Measurements from ENCODE around the gene DYSF.

DYSF gene

DNA sequence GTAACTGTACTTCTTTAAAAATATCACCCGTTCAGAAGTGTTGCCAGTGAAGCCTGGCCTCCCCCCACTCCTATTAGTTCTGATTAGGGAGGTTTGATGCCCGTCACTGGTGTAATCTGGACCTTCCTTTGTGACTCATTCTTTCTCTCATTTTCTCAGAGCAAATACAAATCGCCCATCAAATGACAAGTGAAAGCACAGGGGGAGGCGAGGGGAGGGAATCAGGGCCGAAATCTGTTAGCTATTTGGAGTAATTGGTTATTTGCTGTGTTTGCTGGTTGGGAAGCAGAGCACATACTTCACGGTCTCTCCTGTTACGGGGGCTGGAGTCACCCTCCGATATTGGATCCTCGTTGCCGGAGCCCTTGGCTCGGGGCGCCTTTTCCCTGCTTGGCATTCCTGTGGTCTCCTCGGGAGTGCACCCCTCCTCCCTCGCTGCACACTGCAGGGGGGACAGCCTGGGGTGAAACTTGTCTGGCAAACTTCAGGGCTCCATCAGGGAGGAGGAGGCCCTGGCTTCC is 178.1 kb downstream of the DYSF start:
- Histone ChIP-seq H3K4me1 (ENCODE audit: control insufficient read depth, insufficient read depth, low read length) (no peaks in the 10 kb centered on the region), H3K27me3 (ENCODE audit: control insufficient read depth, insufficient read depth, low read length, poor library complexity, severe bottlenecking) (no peaks in the 10 kb centered on the region), H3K9me3 (ENCODE audit: control insufficient read depth, low read length) (no peaks in the 10 kb centered on the region), H3K36me3 (ENCODE audit: control insufficient read depth, insufficient read depth, low read length) (no peaks in the 10 kb centered on the region), H3K4me3 (ENCODE audit: insufficient read depth, low read depth, low read length) (no peak overlapping the region), H3K27ac (ENCODE audit: insufficient read depth, low read depth, low read length, poor library complexity, severe bottlenecking) (no peak overlapping the region)
- WGBS, 2 experiments, result 75% methylated on average over 14 of the region's 14 CpGs

DNA sequence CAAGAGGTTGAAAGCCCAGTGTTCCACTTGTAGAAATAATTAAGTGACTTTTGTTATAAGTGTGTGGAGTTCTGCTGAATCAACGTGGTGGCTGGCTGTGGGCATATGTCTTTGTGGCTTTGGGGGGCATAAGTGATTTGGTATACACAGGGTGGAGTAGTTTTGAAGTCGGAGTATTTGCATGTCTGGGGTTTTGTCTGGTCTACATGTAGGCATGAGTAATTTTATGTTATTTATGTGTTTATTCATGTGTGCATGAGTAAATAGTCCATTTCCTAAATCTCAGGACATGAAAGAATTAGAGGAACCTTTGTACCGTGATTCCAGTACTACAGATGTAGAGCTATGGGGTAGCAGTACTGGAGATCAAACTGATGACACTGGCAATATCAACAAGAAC is 179.7 kb downstream of the DYSF start:
- no peaks in the 10 kb centered on the region for H3K36me3 ChIP-seq (ENCODE audit: control insufficient read depth, insufficient read depth, low read length)
- no peak overlapping the region for H3K27ac ChIP-seq (ENCODE audit: insufficient read depth, low read depth, low read length, poor library complexity, severe bottlenecking)
- H3K4me3 ChIP-seq (ENCODE audit: insufficient read depth, low read depth, low read length), result no peak overlapping the region
- no peaks in the 10 kb centered on the region for H3K4me1 ChIP-seq (ENCODE audit: control insufficient read depth, insufficient read depth, low read length)
- no peaks in the 10 kb centered on the region for H3K27me3 ChIP-seq (ENCODE audit: control insufficient read depth, insufficient read depth, low read length, poor library complexity, severe bottlenecking)
- H3K9me3 ChIP-seq (ENCODE audit: control insufficient read depth, low read length), result no peaks in the 10 kb centered on the region
- 90 to 93% methylated on average over 3 of the region's 3 CpGs for WGBS, 2 experiments

DNA sequence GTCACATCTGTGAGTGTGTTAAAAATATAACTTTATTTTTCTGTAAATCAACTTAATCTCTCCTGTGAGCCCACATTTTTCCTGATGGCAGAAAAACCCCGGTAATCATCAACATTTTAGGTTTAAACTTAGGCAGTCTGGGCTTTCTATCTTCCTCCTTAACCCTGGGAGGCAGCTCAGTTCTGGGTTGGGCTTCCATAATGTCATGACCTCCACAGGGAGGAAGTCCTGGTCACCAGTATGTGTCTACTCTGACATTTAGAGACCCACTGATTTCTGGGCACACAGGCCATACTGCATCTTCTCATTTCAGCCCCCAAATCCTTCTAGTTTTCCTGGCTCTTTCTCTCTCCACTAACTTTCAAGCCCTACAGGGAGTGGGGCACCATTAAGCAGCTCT is 181.2 kb downstream of the DYSF start:
- no peaks in the 10 kb centered on the region for H3K9me3 ChIP-seq (ENCODE audit: control insufficient read depth, low read length)
- no peak overlapping the region for H3K4me3 ChIP-seq (ENCODE audit: insufficient read depth, low read depth, low read length)
- H3K27me3 ChIP-seq (ENCODE audit: control insufficient read depth, insufficient read depth, low read length, poor library complexity, severe bottlenecking), result no peaks in the 10 kb centered on the region
- no peaks in the 10 kb centered on the region for H3K4me1 ChIP-seq (ENCODE audit: control insufficient read depth, insufficient read depth, low read length)
- H3K36me3 ChIP-seq (ENCODE audit: control insufficient read depth, insufficient read depth, low read length), result no peaks in the 10 kb centered on the region
- WGBS, 2 experiments, result 97 to 100% methylated on average over 1 of the region's 1 CpG
- no peak overlapping the region for H3K27ac ChIP-seq (ENCODE audit: insufficient read depth, low read depth, low read length, poor library complexity, severe bottlenecking)

DNA sequence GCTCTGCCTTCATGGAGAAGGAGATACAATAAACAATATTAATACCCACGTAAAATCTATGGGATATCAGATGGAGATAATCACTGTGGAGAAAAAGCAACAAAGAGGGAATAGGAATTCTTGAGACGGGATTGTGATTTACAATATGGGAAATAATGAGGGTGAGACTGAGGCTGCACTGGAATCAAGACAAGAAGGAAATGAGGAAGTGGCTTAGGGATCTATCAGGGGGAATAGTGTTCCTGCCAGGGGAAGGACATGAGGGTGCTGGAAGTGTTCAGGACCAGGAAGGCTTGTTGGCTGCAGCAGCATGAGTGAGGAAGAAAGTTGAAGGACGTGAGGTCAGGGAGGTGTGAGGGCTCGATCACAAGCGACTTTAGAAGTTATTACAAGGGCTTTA is 182.4 kb downstream of the DYSF start:
- H3K27ac ChIP-seq (ENCODE audit: insufficient read depth, low read depth, low read length, poor library complexity, severe bottlenecking), result no peak overlapping the region
- H3K4me1 ChIP-seq (ENCODE audit: control insufficient read depth, insufficient read depth, low read length), result no peaks in the 10 kb centered on the region
- no peaks in the 10 kb centered on the region for H3K27me3 ChIP-seq (ENCODE audit: control insufficient read depth, insufficient read depth, low read length, poor library complexity, severe bottlenecking)
- no peaks in the 10 kb centered on the region for H3K9me3 ChIP-seq (ENCODE audit: control insufficient read depth, low read length)
- no peaks in the 10 kb centered on the region for H3K36me3 ChIP-seq (ENCODE audit: control insufficient read depth, insufficient read depth, low read length)
- H3K4me3 ChIP-seq (ENCODE audit: insufficient read depth, low read depth, low read length), result no peak overlapping the region
- WGBS, 2 experiments, result 94 to 98% methylated on average over 5 of the region's 5 CpGs

DNA sequence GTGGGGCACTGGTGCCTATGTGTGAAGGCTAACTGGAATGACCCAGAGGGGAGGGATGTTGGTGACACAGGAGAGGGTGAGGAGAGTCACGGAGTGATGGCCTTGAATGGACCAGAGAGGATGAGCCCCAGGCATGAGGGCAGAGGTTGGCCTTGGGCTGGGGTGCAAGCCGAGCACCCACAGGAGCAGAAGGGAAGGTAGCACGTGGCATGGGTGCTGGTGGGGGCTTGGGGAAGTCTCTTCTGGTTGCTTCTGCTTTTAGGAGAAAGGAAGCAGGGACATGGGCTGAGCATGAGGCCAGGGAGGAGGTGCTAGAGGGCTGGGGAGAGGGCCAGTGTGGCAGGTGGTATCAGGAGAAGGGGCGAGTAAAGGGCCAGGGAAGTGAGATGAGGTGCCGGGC is 183.8 kb downstream of the DYSF start:
- Histone ChIP-seq H3K36me3 (ENCODE audit: control insufficient read depth, insufficient read depth, low read length) (no peaks in the 10 kb centered on the region), H3K9me3 (ENCODE audit: control insufficient read depth, low read length) (no peaks in the 10 kb centered on the region), H3K27ac (ENCODE audit: insufficient read depth, low read depth, low read length, poor library complexity, severe bottlenecking) (no peak overlapping the region), H3K27me3 (ENCODE audit: control insufficient read depth, insufficient read depth, low read length, poor library complexity, severe bottlenecking) (no peaks in the 10 kb centered on the region), H3K4me1 (ENCODE audit: control insufficient read depth, insufficient read depth, low read length) (no peaks in the 10 kb centered on the region), H3K4me3 (ENCODE audit: insufficient read depth, low read depth, low read length) (no peak overlapping the region)
- WGBS, 2 experiments, result 91 to 92% methylated on average over 5 of the region's 5 CpGs

DNA sequence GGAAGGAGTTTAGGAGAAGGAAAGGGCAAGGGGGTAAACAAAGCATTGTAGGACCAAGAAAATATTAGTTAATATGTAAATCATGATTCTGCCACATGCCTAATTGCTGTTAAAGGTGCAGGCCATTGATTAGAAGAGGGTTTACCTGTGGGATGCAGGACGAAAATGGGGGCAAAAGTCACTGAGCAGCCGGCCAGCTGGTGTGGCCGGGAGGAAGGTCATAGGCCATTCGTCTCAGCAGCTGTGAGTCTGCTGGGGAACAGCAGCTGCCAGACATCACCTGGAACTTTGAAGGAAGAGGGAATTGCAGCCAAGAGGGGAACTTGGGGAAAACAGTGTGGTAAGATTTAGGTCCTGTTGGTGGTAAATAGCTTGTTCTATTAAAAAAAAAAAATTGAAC is 184.4 kb downstream of the DYSF start:
- no peaks in the 10 kb centered on the region for H3K27me3 ChIP-seq (ENCODE audit: control insufficient read depth, insufficient read depth, low read length, poor library complexity, severe bottlenecking)
- no peaks in the 10 kb centered on the region for H3K9me3 ChIP-seq (ENCODE audit: control insufficient read depth, low read length)
- no peak overlapping the region for H3K4me3 ChIP-seq (ENCODE audit: insufficient read depth, low read depth, low read length)
- no peak overlapping the region for H3K27ac ChIP-seq (ENCODE audit: insufficient read depth, low read depth, low read length, poor library complexity, severe bottlenecking)
- no peaks in the 10 kb centered on the region for H3K4me1 ChIP-seq (ENCODE audit: control insufficient read depth, insufficient read depth, low read length)
- no peaks in the 10 kb centered on the region for H3K36me3 ChIP-seq (ENCODE audit: control insufficient read depth, insufficient read depth, low read length)
- 83 to 84% methylated on average over 4 of the region's 4 CpGs for WGBS, 2 experiments

DNA sequence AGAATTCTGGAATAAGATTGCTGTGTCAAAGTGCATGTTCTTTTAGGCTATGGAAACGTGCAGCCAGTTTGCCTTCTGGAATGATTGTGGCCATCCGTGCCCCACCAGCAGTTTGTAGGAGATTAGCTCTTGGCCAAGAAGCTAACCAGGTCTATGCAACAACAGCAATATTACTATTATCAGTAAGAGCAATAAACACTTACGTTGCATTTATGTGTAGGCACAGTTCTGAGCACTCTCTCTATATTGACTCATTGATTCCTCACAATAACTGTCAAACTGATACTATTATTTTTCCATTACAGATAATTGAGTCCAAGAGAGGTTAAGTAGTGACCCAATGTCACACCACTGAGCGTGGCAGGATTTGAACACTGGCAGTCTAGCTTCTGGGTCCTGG is 186.4 kb downstream of the DYSF start:
- H3K36me3 ChIP-seq (ENCODE audit: control insufficient read depth, insufficient read depth, low read length), result no peaks in the 10 kb centered on the region
- H3K27me3 ChIP-seq (ENCODE audit: control insufficient read depth, insufficient read depth, low read length, poor library complexity, severe bottlenecking), result no peaks in the 10 kb centered on the region
- H3K4me3 ChIP-seq (ENCODE audit: insufficient read depth, low read depth, low read length), result no peak overlapping the region
- no peaks in the 10 kb centered on the region for H3K9me3 ChIP-seq (ENCODE audit: control insufficient read depth, low read length)
- WGBS, 2 experiments, result 91 to 93% methylated on average over 4 of the region's 4 CpGs
- no peak overlapping the region for H3K27ac ChIP-seq (ENCODE audit: insufficient read depth, low read depth, low read length, poor library complexity, severe bottlenecking)
- no peaks in the 10 kb centered on the region for H3K4me1 ChIP-seq (ENCODE audit: control insufficient read depth, insufficient read depth, low read length)

DNA sequence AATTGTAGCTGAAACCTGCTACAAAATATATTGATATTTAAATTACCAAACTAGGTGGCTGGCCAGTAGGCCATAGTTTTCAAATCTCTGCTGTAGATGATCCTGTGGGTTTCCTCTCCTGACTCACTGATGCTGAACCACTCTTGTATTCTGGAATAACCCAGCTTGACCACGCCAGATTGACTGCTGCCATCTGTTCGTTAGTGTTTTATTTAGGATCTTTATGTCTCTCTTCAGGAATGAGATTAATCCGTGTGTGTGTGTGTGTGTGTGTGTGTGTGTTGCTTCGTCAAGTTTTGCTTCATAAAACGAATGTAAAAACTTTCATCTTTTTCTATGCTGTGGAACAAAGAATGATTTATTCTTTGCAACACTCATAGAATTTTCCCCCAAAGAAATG is 187.1 kb downstream of the DYSF start:
- 88 to 92% methylated on average over 3 to 5 of the region's 5 CpGs for WGBS, 2 experiments
- Histone ChIP-seq H3K4me3 (ENCODE audit: insufficient read depth, low read depth, low read length) (no peak overlapping the region), H3K27me3 (ENCODE audit: control insufficient read depth, insufficient read depth, low read length, poor library complexity, severe bottlenecking) (no peaks in the 10 kb centered on the region), H3K27ac (ENCODE audit: insufficient read depth, low read depth, low read length, poor library complexity, severe bottlenecking) (no peak overlapping the region), H3K36me3 (ENCODE audit: control insufficient read depth, insufficient read depth, low read length) (no peaks in the 10 kb centered on the region), H3K4me1 (ENCODE audit: control insufficient read depth, insufficient read depth, low read length) (no peaks in the 10 kb centered on the region), H3K9me3 (ENCODE audit: control insufficient read depth, low read length) (no peaks in the 10 kb centered on the region)

DNA sequence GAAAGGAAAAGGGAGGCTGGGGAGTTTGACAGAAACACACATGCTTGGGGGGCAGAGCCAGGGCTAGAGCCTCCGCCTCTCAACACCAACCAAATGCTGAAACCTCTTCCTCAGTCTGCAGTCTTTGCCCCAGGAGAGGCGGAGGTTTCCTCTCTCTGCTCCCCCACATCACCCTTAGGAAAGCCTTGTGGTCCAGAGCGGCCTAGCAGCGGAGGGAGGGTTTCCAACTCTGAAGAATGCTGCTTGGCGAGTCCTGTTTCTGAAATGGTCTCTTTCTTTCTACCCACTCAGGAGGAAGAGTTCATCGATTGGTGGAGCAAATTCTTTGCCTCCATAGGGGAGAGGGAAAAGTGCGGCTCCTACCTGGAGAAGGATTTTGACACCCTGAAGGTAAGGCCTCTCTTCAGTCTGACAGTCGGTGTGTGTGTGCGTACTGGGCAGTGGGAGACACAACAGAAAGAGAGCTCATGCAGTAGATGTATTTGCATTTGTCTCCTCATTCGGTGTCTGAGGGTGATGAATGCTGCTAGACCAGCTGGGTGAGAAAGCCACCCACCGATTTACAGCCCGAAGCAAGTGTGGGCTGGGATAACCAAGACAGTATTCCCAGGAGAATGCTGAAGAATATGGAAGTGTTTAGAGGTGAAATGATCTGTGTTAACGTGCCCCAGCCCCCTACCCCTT is 190.5 kb downstream of the DYSF start:
- H3K27ac ChIP-seq (ENCODE audit: insufficient read depth, low read depth, low read length, poor library complexity, severe bottlenecking), result no peak overlapping the region
- 83 to 89% methylated on average over 13 of the region's 13 CpGs for WGBS, 2 experiments

DNA sequence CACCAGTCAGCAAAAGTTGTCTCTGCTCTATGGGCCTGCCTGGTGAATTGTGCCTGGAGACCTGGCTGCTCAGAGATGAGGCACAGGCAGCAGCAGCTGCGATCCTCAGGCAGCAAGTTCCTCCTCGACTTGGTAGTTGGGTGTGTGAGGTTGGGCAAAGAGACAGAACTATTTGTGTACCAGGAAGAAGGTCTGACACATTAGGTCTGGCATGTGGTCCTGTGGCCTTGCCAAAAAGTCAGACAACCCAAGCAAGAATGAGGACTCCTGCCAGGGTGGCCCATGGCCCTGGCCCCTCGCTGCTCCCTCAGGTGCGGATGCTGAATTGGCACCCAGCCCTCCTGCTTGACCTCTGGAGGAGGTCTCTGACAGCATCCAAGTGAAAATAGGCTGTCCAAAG is 192.7 kb downstream of the DYSF start:
- Histone ChIP-seq H3K4me1 (ENCODE audit: control insufficient read depth, insufficient read depth, low read length) (no peaks in the 10 kb centered on the region), H3K27ac (ENCODE audit: insufficient read depth, low read depth, low read length, poor library complexity, severe bottlenecking) (no peak overlapping the region)

More for the DNA sequence above, 190.5 kb downstream of the DYSF start:
- Histone ChIP-seq H3K4me3 (ENCODE audit: insufficient read depth, low read depth, low read length) (no peak overlapping the region), H3K4me1 (ENCODE audit: control insufficient read depth, insufficient read depth, low read length) (no peaks in the 10 kb centered on the region), H3K27me3 (ENCODE audit: control insufficient read depth, insufficient read depth, low read length, poor library complexity, severe bottlenecking) (no peaks in the 10 kb centered on the region), H3K9me3 (ENCODE audit: control insufficient read depth, low read length) (no peaks in the 10 kb centered on the region), H3K36me3 (ENCODE audit: control insufficient read depth, insufficient read depth, low read length) (no peaks in the 10 kb centered on the region)

More for the DNA sequence above, 192.7 kb downstream of the DYSF start:
- WGBS, 2 experiments, result 93 to 94% methylated on average over 4 of the region's 4 CpGs
- Histone ChIP-seq H3K4me3 (ENCODE audit: insufficient read depth, low read depth, low read length) (no peak overlapping the region), H3K36me3 (ENCODE audit: control insufficient read depth, insufficient read depth, low read length) (no peaks in the 10 kb centered on the region), H3K9me3 (ENCODE audit: control insufficient read depth, low read length) (no peaks in the 10 kb centered on the region), H3K27me3 (ENCODE audit: control insufficient read depth, insufficient read depth, low read length, poor library complexity, severe bottlenecking) (no peaks in the 10 kb centered on the region)

Data from ectodermal cell (in vitro differentiated cells).